Gastrocnemius medialis (tissue), 4 donors: ENCODE data around the gene ZDHHC14. TPM values are rescaled to one million over a fixed set of nuclear protein-coding genes. Genes with fewer than 3 reads are reported as not detected.

ENCODE experiments used
- ATAC-seq, 2 donors: fragments of 150-250 bp; one replicate each; pipeline ENCODE4 v1.9.1; 2016
- DNase-seq, 2 donors: peaks; one replicate each; pipeline ENCODE4 v3.0.0-alpha.2; 2019
- H3K27ac ChIP-seq, 4 donors: fragments of 200-600 bp; sonication (generic); 1 replicate in 1 of 4; 2 replicates in 3 of 4; pipeline ENCODE4 v1.5.1; 2016 to 2018; ENCODE audit warnings: mild to moderate bottlenecking in 2 of 4, moderate library complexity in 1 of 4
- H3K27me3 ChIP-seq, 3 donors: fragments of 200-600 bp; sonication (generic) in 2 of 3; 1 replicate in 1 of 3; 2 replicates in 2 of 3; pipeline versions ENCODE4 v1.5.1 to v1.6.0; 2016 to 2019; ENCODE audit warnings: mild to moderate bottlenecking in 1 of 3, moderate library complexity in 1 of 3
- H3K36me3 ChIP-seq, 2 donors: fragments of 200-600 bp; sonication (generic) in 1 of 2; one replicate each; pipeline ENCODE4 v1.5.1; 2017 to 2018
- H3K4me1 ChIP-seq, 2 donors: fragments of 200-600 bp; sonication (generic) in 1 of 2; one replicate each; pipeline ENCODE4 v1.5.1; 2016 to 2017; ENCODE audit warnings: mild to moderate bottlenecking in 2 of 2
- H3K4me3 ChIP-seq, 4 donors: fragments of 200-600 bp; sonication (generic) in 3 of 4; 1 replicate in 1 of 4; 2 replicates in 3 of 4; pipeline ENCODE4 v1.5.1; 2016 to 2019; ENCODE audit warnings: mild to moderate bottlenecking in 2 of 4
- H3K9me3 ChIP-seq, 3 donors: fragments of 200-600 bp; sonication (generic) in 2 of 3; 1 replicate in 1 of 3; 2 replicates in 2 of 3; pipeline ENCODE4 v1.5.1; 2016 to 2019
- POLR2A ChIP-seq, 2 donors: fragments of 450-650 bp; IDR thresholded peaks; one replicate each; pipeline ENCODE4 v1.6.1; 2017; ENCODE audit warnings: antibody characterized with exemption in 2 of 2, mild to moderate bottlenecking in 2 of 2, moderate library complexity in 2 of 2
- in situ Hi-C, 4 donors: fragments of 200-750 bp; cut with MboI; loops; one replicate each; pipeline versions ENCODE4 v1.15.0 to v1.8.0; 2017; ENCODE audit warnings: low sequenced_read_pairs in 4 of 4
- intact Hi-C: fragments of 100-400 bp; cut with DNase I; formaldehyde crosslinking; loops from one replicate; pipeline ENCODE4 v1.15.1; 2023; ENCODE audit warnings: low total_unique reads
- total RNA-seq, 4 donors: library from RNA; depleted of rRNA; stranded (reverse); fragments of >200 nt; gene quantifications; one replicate each; pipeline versions ENCODE4 v1.1.0 to v1.2.3, GENCODE V29; 2016
- TF ChIP-seq, protein P1 (sequence below), 5 experiments: fragments of 450-650 bp in 3 of 5; fragments of 200-600 bp in 2 of 5; sonication (generic) in 2 of 5; IDR thresholded peaks in 4 of 5; conservative IDR thresholded peaks in 1 of 5; 1 replicate in 4 of 5; 2 replicates in 1 of 5; pipeline ENCODE4 v1.5.1; 2016 to 2019; ENCODE audit warnings: antibody characterized with exemption in 5 of 5, mild to moderate bottlenecking in 3 of 5, moderate library complexity in 3 of 5

Gene ZDHHC14
- total RNA-seq, 4 donors from 2014 or later = 3.7 to 7.7 (median 5.9) TPM

- no peaks in the 10 kb centered on the region for H3K4me1 ChIP-seq
- in situ Hi-C loops = no loop called here
- H3K36me3 ChIP-seq = no peaks in the 10 kb centered on the region
- H3K9me3 ChIP-seq = no peaks in the 10 kb centered on the region
- TF ChIP-seq POLR2A (IDR thresholded peaks at IDR 0.05) = no peak
- TF ChIP-seq, protein P1, sequence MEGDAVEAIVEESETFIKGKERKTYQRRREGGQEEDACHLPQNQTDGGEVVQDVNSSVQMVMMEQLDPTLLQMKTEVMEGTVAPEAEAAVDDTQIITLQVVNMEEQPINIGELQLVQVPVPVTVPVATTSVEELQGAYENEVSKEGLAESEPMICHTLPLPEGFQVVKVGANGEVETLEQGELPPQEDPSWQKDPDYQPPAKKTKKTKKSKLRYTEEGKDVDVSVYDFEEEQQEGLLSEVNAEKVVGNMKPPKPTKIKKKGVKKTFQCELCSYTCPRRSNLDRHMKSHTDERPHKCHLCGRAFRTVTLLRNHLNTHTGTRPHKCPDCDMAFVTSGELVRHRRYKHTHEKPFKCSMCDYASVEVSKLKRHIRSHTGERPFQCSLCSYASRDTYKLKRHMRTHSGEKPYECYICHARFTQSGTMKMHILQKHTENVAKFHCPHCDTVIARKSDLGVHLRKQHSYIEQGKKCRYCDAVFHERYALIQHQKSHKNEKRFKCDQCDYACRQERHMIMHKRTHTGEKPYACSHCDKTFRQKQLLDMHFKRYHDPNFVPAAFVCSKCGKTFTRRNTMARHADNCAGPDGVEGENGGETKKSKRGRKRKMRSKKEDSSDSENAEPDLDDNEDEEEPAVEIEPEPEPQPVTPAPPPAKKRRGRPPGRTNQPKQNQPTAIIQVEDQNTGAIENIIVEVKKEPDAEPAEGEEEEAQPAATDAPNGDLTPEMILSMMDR (IDR thresholded peaks at IDR 0.05 in 4 of 5, conservative IDR thresholded peaks at IDR 0.05 in 1 of 5) = no peak
- no peaks in the 10 kb centered on the region for H3K27me3 ChIP-seq
- no peak overlapping the region for H3K4me3 ChIP-seq
- ATAC-seq = no peak
- DNase-seq = no peak
- no peak overlapping the region for H3K27ac ChIP-seq
- intact Hi-C loops = no loop called here
These were observed 100.3 kb downstream of the ZDHHC14 start for GRCh38 chr6:157481189-157481864.

GRCh38 chr6:157481865-157482249 is 100.9 kb downstream of the ZDHHC14 start:
- Histone ChIP-seq H3K4me3 (no peak overlapping the region), H3K27me3 (no peaks in the 10 kb centered on the region), H3K4me1 (no peaks in the 10 kb centered on the region), H3K36me3 (no peaks in the 10 kb centered on the region), H3K27ac (no peak overlapping the region), H3K9me3 (no peaks in the 10 kb centered on the region)
- TF ChIP-seq POLR2A (IDR thresholded peaks at IDR 0.05) = no peak
- TF ChIP-seq, protein P1 (IDR thresholded peaks at IDR 0.05 in 4 of 5, conservative IDR thresholded peaks at IDR 0.05 in 1 of 5) = no peak
- in situ Hi-C loops (no loop called here), intact Hi-C loops (no loop called here)
- DNase-seq (no peak), ATAC-seq (no peak)

DNA sequence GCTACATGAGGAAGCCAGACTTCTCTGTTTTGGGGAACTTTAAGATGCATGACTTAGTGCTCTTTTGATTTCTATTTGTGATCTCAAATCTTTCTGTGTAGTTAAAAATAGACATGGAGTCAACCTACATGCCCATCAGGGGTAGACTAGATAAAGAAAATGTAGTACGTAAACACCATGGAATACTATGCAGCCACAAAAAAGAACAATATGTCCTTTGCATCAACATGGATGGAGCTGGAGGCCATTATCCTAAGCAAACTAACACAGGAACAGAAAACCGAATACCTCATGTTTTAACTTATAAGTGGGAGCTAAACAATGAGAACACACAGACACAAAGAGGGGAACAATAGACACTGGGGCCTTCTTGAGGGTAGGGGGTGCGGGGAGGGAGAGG is 102.8 kb downstream of the ZDHHC14 start:
- TF ChIP-seq POLR2A (IDR thresholded peaks at IDR 0.05) = no peak
- TF ChIP-seq, protein P1 (IDR thresholded peaks at IDR 0.05 in 4 of 5, conservative IDR thresholded peaks at IDR 0.05 in 1 of 5) = no peak
- Histone ChIP-seq H3K36me3 (no peaks in the 10 kb centered on the region), H3K27me3 (no peaks in the 10 kb centered on the region), H3K4me3 (no peak overlapping the region), H3K4me1 (no peaks in the 10 kb centered on the region), H3K27ac (no peak overlapping the region), H3K9me3 (no peaks in the 10 kb centered on the region)
- intact Hi-C loops = no loop called here
- ATAC-seq = no peak
- in situ Hi-C loops = no loop called here
- DNase-seq = no peak

GRCh38 chr6:157484181-157484580 is 103.2 kb downstream of the ZDHHC14 start:
- H3K27ac ChIP-seq = no peak overlapping the region
- DNase-seq (no peak), ATAC-seq (no peak)
- no peaks in the 10 kb centered on the region for H3K36me3 ChIP-seq
- intact Hi-C loops = no loop called here
- H3K9me3 ChIP-seq = no peaks in the 10 kb centered on the region
- TF ChIP-seq POLR2A (IDR thresholded peaks at IDR 0.05) = no peak
- TF ChIP-seq, protein P1 (IDR thresholded peaks at IDR 0.05 in 4 of 5, conservative IDR thresholded peaks at IDR 0.05 in 1 of 5) = no peak
- in situ Hi-C loops = no loop called here
- no peak overlapping the region for H3K4me3 ChIP-seq
- H3K27me3 ChIP-seq = no peaks in the 10 kb centered on the region
- no peaks in the 10 kb centered on the region for H3K4me1 ChIP-seq

DNA sequence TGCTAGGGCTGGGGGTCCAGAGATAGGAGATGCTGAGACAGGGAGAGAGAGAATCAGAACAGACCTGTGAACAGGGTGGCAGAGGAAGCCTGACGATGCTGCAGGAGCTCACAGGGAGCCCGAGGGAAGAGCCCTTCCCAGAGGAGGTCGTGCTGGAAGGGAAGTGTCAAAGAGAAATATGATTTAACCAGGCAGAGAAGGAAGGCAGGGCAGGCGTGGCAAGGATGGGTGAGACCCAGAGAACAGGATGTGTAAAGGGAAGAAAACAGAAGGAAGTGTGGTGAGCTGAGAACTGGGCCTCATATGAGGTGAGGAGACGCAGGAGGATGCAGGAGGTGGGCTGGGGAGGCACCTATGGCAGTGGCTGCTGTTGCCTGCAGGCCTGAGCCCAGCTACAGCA is 105.6 kb downstream of the ZDHHC14 start:
- TF ChIP-seq POLR2A (IDR thresholded peaks at IDR 0.05) = no peak
- TF ChIP-seq, protein P1 (IDR thresholded peaks at IDR 0.05 in 4 of 5, conservative IDR thresholded peaks at IDR 0.05 in 1 of 5) = no peak
- intact Hi-C loops = no loop called here
- Histone ChIP-seq H3K36me3 (no peaks in the 10 kb centered on the region), H3K4me3 (no peak overlapping the region), H3K27me3 (no peaks in the 10 kb centered on the region), H3K9me3 (no peaks in the 10 kb centered on the region), H3K4me1 (no peaks in the 10 kb centered on the region), H3K27ac (no peak overlapping the region)
- DNase-seq (no peak), ATAC-seq (no peak)
- in situ Hi-C loops = no loop called here
